ENCODE data around the gene CPEB1.

DNA sequence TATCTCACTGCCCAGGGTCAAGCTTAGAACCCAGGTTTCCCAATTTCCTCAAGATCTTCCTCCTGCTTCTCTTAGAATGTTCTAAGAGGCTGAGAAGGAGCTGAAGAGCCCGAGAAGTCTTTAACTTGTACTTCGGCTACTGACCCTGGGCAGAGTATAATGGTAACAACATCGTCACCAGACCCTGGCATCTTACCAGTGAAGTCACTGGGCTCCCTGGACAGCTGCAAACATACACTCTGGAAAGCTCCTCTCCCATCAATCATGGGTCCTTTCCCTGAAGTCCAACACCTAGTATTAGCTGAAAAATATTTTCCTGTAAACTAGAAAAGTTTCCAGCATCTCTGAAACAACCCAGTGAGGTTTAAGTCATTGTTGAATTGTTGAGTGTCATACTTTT lies 22.7 kb downstream of the CPEB1 start:
- TF ChIP-seq REST (IDR thresholded peaks at IDR 0.05; ENCODE audit: insufficient read depth in 1 of 2, low read depth in 2 of 2, low read length in 2 of 2): no peak
- no peak for TF ChIP-seq POLR2AphosphoS5 (IDR thresholded peaks at IDR 0.05; ENCODE audit: low read depth, low read length)
- no peak for TF ChIP-seq TAF1 (IDR thresholded peaks at IDR 0.05; ENCODE audit: borderline replicate concordance, insufficient read depth, low read length)

Measured in PFSK-1 (cell line).